MCF 10A (cell line): Measurements from ENCODE around the gene NABP2. TPM values are rescaled to one million over a fixed set of nuclear protein-coding genes. Genes with fewer than 3 reads are reported as not detected.
A peak's percentile ranks its signal among the peaks of the same experiment; 100 is the strongest.

Source experiments
- BruUV-seq: library from RNA; stranded (reverse); fragments of 400-500 nt; replicated peaks from 2 replicates; lab custom pipeline; 2021; lab: Mats Ljungman, UMichigan
- CTCF ChIA-PET: fragments of 300-600 bp; sonication (Branson Sonifier 250); formaldehyde crosslinking; extraction: SDS; loops from one replicate; lab custom pipeline; 2021; ENCODE audit warnings: antibody characterized with exemption, inconsistent platforms; lab: Yijun Ruan, JAX
- POLR2A ChIA-PET: fragments of 300-600, 350-650 bp; sonication (Branson Sonifier 250); formaldehyde crosslinking; extraction: SDS; loops from one replicate; lab custom pipeline; 2020; ENCODE audit warnings: antibody characterized with exemption, inconsistent platforms; lab: Yijun Ruan, JAX
- DNase-seq: peaks from one replicate; pipeline ENCODE4 v3.0.0-alpha.2; 2018; ENCODE audit not compliant: unreplicated experiment
- H3K27ac Mint-ChIP-seq: one replicate; pipeline ENCODE4 v1.8.0; 2022; ENCODE audit warnings: mild to moderate bottlenecking, low read depth, mixed read lengths; ENCODE audit not compliant: unreplicated experiment
- H3K27me3 Mint-ChIP-seq: one replicate; pipeline ENCODE4 v1.8.0; 2022; ENCODE audit warnings: mixed read lengths; ENCODE audit not compliant: insufficient read depth, unreplicated experiment
- H3K36me3 Mint-ChIP-seq: one replicate; pipeline ENCODE4 v1.8.0; 2022; ENCODE audit warnings: mild to moderate bottlenecking, moderate library complexity, mixed read lengths; ENCODE audit not compliant: insufficient read depth, unreplicated experiment
- H3K4me1 Mint-ChIP-seq: one replicate; pipeline ENCODE4 v1.8.0; 2022; ENCODE audit warnings: mixed read lengths; ENCODE audit not compliant: insufficient read depth, unreplicated experiment
- H3K4me3 Mint-ChIP-seq: one replicate; pipeline ENCODE4 v1.8.0; 2022; ENCODE audit warnings: mild to moderate bottlenecking, moderate library complexity, mixed read lengths; ENCODE audit not compliant: unreplicated experiment
- H3K9me3 Mint-ChIP-seq: one replicate; pipeline ENCODE4 v1.8.0; 2022; ENCODE audit warnings: mixed read lengths; ENCODE audit not compliant: unreplicated experiment
- intact Hi-C: fragments of 100-400 bp; cut with micrococcal nuclease; formaldehyde crosslinking; loops from 2 replicates; pipeline ENCODE4 v1.14.1; 2022
- total RNA-seq: library from RNA; stranded (reverse); gene quantifications from 2 replicates; pipeline ENCODE4 v1.2.3, GENCODE V29; 2022
- TF ChIP-seq, protein P1 (sequence below): fragments of 200-600 bp; IDR thresholded peaks from one replicate; pipeline ENCODE4 v1.8.0; 2022; ENCODE audit warnings: antibody characterized with exemption, mild to moderate bottlenecking; ENCODE audit not compliant: unreplicated experiment

Gene NABP2
- total RNA-seq, 1 experiment from 2014 or later, result 53.3 TPM

GRCh38 chr12:56237552-56237951, 13.4 kb downstream of the NABP2 start:
- POLR2A ChIA-PET, result no interaction called here
- no peak for DNase-seq
- H3K4me3 Mint-ChIP-seq, result no peak overlapping the region

GRCh38 chr12:56241424-56242303, 17.5 kb downstream of the NABP2 start:
- no peaks in the 10 kb centered on the region for H3K4me1 Mint-ChIP-seq
- CTCF ChIA-PET, result interaction anchor here (0.6 kb wide), 1 partner anchor 36 kb away, joined by 3 read pairs; no protein-coding TSS in a partner anchor
- POLR2A ChIA-PET, result no interaction called here
- peaks cover 38% of the 10 kb centered on the region for H3K36me3 Mint-ChIP-seq
- H3K27me3 Mint-ChIP-seq, result no peaks in the 10 kb centered on the region
- TF ChIP-seq, protein P1, sequence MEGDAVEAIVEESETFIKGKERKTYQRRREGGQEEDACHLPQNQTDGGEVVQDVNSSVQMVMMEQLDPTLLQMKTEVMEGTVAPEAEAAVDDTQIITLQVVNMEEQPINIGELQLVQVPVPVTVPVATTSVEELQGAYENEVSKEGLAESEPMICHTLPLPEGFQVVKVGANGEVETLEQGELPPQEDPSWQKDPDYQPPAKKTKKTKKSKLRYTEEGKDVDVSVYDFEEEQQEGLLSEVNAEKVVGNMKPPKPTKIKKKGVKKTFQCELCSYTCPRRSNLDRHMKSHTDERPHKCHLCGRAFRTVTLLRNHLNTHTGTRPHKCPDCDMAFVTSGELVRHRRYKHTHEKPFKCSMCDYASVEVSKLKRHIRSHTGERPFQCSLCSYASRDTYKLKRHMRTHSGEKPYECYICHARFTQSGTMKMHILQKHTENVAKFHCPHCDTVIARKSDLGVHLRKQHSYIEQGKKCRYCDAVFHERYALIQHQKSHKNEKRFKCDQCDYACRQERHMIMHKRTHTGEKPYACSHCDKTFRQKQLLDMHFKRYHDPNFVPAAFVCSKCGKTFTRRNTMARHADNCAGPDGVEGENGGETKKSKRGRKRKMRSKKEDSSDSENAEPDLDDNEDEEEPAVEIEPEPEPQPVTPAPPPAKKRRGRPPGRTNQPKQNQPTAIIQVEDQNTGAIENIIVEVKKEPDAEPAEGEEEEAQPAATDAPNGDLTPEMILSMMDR, result no peak
- BruUV-seq, result TSS peak; percentile 2
- H3K4me3 Mint-ChIP-seq, result no peak overlapping the region
- no peak overlapping the region for H3K27ac Mint-ChIP-seq
- H3K9me3 Mint-ChIP-seq, result no peaks in the 10 kb centered on the region
- DNase-seq, result no peak
- intact Hi-C loops, result no loop called here

More at GRCh38 chr12:56237552-56237951, 13.4 kb downstream of the NABP2 start:
- no TSS peak for BruUV-seq
- Mint-ChIP-seq H3K27me3 (no peaks in the 10 kb centered on the region), H3K9me3 (no peaks in the 10 kb centered on the region), H3K27ac (no peak overlapping the region), H3K36me3 (peaks cover 28% of the 10 kb centered on the region), H3K4me1 (peaks cover 5% of the 10 kb centered on the region)
- intact Hi-C loops, result no loop called here
- TF ChIP-seq, protein P1, result no peak
- CTCF ChIA-PET, result interaction anchor here (1.3 kb wide), 1 partner anchor 45 kb away, joined by 3 read pairs; no protein-coding TSS in a partner anchor

DNA sequence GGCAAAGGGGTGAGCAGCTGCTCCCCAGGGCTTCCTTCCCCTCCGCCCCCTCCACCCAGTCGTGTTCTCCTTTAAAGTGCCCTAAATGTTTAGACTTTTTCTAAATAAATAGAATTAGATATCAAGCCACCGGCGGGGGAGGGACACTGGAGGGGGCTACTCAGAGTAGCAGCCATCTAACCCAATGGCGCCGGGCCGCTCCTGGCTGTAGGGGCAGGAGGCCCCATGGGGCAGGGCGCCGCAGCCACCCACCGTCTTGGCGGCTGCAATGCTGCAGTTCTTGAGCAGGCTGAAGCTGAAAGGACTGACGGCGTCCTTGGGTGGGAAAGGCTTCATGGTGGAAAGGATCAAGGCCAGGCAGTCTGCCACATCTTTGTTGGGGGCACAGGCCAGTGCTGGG, 18.8 kb downstream of the NABP2 start:
- Mint-ChIP-seq H3K9me3 (no peaks in the 10 kb centered on the region), H3K36me3 (peaks cover 50% of the 10 kb centered on the region), H3K4me1 (no peaks in the 10 kb centered on the region), H3K27ac (no peak overlapping the region), H3K27me3 (no peaks in the 10 kb centered on the region), H3K4me3 (no peak overlapping the region)
- DNase-seq, result no peak
- CTCF ChIA-PET, result interaction anchor here (0.5 to 1.2 kb wide), 3 partner anchors 15 to 226 kb away, joined by 3 read pairs; partner anchors contain the start of genes ANKRD52 and SPRYD4
- intact Hi-C loops, result no loop called here
- TF ChIP-seq, protein P1, result no peak
- BruUV-seq, result no TSS peak
- POLR2A ChIA-PET, result no interaction called here

- ChIA-PET POLR2A (no interaction called here), CTCF (no interaction called here)
- no peaks in the 10 kb centered on the region for H3K4me1 Mint-ChIP-seq
- intact Hi-C loops, result no loop called here
- TF ChIP-seq, protein P1, result no peak
- H3K9me3 Mint-ChIP-seq, result no peaks in the 10 kb centered on the region
- peaks cover 53% of the 10 kb centered on the region for H3K36me3 Mint-ChIP-seq
- no peaks in the 10 kb centered on the region for H3K27me3 Mint-ChIP-seq
- no TSS peak for BruUV-seq
- no peak for DNase-seq
- H3K4me3 Mint-ChIP-seq, result no peak overlapping the region
- no peak overlapping the region for H3K27ac Mint-ChIP-seq
Observed at GRCh38 chr12:56243731-56244181, 19.6 kb downstream of the NABP2 start.
